ENCODE results near the gene GRIPAP1.

The GRIPAP1 gene, protein sequence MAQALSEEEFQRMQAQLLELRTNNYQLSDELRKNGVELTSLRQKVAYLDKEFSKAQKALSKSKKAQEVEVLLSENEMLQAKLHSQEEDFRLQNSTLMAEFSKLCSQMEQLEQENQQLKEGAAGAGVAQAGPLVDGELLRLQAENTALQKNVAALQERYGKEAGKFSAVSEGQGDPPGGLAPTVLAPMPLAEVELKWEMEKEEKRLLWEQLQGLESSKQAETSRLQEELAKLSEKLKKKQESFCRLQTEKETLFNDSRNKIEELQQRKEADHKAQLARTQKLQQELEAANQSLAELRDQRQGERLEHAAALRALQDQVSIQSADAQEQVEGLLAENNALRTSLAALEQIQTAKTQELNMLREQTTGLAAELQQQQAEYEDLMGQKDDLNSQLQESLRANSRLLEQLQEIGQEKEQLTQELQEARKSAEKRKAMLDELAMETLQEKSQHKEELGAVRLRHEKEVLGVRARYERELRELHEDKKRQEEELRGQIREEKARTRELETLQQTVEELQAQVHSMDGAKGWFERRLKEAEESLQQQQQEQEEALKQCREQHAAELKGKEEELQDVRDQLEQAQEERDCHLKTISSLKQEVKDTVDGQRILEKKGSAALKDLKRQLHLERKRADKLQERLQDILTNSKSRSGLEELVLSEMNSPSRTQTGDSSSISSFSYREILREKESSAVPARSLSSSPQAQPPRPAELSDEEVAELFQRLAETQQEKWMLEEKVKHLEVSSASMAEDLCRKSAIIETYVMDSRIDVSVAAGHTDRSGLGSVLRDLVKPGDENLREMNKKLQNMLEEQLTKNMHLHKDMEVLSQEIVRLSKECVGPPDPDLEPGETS

DNA sequence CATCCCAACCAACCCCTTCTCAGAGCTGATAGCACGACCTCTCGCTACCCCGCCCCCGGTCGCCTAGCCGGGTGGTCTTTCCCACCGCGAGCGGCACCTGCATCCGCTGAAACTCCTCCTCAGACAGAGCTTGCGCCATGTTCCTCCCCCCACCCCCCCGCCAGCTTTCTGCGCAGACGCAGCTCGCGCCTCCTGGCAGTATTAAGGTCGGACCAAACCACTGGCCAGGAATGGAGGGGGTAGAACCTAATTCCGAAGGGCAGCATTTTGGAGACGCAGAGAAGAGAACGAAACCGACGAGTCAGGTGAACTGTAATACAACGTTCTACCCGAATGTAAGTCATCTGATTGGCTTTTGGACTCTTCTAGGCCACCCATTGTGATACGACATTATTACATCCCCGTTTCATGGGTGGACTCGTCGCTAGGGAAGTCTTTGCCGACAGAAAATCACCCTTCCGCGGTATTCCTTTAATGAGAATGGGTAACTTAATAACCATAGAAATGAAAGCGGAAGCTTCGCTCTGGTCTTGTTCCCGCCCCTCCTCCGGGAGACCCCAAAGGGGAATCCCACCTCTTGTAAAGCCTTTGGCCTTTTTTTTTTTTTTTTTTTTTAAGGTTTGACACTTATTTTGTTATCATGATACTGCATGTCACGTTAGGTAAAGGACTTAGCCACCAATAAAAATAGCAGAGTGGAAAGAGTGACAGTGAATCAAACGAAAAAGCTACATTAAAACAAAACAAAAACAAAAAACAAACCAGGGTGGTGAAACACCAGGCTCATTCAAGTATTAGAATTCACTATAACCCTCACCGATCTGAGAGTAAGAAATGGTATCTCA, at the start of gene GRIPAP1:
Gene GRIPAP1, minus strand, starts transcription at position 174 of the 845 bp plus-strand sequence. Its CDS starts 35 bp downstream, at position 139.
- DNase-seq = peak; percentile 91

DNA sequence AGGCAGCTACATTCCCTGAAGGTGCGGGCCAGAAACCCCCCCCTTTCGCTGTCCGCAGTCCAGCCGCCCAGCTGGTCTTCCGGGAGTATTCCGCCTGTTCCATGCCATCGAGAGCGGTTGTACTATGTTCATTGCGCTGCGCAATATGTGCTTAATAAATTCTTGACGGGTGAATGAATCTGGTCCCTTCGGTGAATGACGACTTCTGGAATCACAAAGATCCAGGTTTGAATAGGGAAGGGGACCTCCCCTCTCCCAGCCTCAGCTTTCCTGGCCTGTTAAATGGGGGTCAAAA, 41.9 kb upstream of the GRIPAP1 start:
- DNase-seq = no peak

DNA sequence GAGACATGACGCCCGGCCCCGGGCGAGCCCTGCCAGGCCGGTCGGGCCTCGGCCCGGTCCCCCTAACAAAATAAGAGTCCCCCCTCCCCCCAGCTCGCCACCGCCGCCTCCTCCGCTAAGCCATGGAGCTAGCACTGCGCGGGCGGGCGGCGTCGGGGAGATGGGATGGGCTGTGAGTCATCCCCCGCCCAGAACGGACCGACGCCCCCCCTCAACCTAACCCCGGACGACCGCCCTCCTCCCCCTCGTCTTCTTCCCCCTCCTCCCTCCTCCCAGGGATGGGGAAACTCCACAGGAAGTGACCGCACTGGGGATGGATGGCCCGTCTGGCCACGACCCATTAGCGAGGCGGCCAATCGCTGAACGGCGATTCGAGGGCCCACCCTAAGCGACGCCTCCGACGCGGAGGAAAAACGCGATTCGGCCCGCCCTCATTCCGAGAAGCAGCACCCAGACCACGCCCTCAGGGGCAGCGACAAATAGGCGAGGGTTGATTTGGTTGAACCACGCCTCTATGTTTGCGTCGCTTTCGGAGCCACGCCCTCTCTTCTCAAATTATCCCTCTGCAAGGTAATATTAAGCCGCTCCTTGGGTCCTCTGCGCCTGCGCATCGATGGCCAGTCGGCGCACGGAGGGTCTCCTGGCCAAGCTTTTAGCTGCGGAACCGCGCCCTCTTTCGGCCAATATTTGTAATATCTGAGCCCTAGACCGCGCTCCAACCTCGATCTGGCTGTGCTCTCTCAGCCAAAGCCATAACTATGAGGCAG, 41.3 kb upstream of the GRIPAP1 start, which contains the start of gene TFE3:
Gene TFE3, minus strand, starts transcription at position 138 of the 767 bp plus-strand sequence. Its CDS starts 131 bp downstream, at position 7.
- DNase-seq = peak; percentile 98

DNA sequence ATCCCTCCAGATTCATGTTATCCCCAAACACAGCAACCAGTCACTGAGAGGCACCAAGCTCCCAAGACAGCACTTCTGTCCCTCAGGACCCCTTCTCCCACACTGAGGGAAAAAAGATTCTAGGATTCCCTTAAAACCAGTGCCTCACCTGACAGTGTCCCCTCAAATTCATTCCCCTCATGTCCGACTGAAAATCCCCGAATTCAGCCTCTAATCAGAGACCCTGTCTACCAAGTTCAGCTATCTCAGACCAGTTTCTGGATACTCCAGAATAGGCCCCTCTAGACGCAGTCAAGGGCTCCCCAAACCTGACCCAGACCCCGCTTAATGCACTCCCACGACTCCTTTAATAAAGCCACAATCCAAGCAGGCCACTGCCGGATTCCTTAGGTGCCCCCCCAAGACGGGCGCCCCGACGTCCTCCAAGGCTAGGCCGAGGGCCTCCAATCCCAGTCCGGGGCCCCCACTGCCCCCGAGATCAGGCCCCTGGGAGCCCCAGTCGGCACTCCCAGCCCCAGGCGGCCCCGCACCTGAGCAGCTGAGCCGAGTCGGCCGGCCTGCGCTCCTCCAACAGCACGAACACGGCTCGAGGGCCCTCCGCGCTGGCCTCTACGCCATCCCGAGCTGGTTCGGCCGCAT, 40.6 kb upstream of the GRIPAP1 start:
- no peak for DNase-seq

DNA sequence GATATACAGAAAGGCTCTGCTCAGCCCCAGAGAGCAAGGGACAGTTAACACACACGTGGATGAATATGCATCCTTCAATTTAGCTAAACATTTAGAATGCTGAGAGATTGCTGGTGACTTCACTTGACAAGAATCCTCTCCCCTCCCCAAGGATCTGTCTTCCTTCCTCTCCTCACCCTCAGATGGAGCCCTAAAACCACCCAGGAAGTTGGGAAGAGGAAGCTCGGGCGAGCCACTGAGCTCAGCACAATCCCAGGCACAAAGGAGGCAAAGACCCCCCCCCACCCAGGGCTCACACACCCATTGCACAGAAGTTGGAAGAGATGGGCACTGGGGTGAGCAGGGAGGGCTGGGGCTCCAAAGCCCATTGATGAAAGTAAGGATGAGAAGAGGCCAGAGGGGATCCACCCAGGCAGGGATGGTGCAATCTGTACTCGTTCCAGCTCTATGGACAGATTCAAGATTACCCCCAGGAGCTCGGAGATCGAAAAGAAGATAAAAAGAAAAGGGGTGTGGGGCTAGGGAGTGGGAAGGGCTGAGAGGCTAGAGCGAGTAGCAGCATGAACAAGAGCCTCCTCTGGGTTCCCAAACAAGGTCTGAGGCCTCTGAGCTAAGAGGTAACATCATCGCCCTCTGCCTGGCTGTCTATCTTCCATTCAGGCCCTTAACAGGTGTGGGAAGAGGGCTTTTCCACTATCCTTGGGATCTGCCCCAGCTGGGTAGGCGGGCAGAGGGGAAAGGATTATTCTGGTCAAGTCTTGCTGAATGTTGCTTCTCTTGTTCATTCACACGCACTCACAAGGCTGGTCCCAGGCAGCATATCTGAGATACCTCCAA, 39.9 kb upstream of the GRIPAP1 start:
- DNase-seq = no peak

DNA sequence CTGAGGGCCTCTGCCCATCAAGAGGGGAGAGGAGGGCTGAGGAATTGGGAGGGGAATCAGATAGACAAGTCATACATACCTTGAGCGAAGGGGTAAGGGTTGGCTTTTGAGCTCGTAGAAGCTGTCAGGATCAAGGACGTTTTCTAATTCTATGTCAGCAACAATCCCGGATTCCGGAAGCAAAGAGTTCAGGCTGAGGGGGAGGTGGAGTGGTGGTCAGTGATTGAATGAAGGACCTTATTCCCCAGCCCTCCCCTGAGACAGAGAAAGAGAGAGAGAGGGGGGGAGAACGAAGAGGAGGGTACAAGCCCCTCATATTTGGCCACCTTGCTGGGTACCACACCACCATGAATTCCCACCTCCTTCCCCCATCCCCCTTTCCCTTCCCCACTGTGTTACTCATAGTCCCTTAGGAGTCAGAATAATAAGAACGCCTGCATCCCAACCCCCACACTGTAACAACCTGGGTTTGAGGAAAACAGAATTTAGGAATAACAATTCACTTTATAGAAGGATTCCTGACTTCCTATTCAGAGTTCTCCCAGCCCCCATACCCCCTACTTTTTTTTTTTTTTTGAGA, 38.4 kb upstream of the GRIPAP1 start:
- DNase-seq = no peak

DNA sequence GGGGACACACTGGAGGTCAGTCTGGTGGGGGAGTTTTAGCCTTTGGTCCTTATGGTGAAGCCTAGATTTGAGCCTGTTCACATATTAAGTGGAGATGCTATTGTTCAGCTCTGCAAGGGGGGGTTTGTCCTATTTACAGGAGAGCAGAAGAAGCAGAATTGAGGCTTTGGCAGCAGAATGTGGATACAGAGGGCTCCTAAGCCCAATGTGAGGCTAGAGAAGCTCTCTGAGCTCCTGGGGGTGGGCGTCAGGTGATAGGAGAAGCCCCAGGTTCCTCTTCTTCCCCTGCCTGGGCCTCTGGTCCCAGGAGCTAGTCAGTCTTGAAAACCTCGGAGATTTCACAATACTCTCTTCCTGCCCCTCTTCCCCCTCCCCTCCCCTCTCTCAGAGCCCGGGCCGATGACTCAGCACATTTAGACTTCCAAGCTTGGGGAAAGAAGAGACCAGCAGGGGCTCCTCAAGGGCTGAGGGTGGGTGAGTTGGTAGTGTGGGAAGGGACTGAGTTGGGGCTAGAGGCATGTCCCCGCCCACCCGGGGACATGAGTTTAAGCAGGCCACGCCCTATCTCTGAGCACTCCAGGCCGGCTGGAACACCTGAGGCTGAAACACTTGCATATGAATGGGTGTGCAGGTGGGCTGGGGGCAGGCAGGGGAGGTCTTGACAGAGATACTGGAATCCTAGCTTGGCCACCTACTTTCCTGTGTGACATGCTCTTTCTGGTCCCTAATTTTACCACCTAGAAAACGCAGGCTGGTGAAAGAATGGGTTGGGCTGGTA, 37.7 kb upstream of the GRIPAP1 start:
- DNase-seq = peak; percentile 52

DNA sequence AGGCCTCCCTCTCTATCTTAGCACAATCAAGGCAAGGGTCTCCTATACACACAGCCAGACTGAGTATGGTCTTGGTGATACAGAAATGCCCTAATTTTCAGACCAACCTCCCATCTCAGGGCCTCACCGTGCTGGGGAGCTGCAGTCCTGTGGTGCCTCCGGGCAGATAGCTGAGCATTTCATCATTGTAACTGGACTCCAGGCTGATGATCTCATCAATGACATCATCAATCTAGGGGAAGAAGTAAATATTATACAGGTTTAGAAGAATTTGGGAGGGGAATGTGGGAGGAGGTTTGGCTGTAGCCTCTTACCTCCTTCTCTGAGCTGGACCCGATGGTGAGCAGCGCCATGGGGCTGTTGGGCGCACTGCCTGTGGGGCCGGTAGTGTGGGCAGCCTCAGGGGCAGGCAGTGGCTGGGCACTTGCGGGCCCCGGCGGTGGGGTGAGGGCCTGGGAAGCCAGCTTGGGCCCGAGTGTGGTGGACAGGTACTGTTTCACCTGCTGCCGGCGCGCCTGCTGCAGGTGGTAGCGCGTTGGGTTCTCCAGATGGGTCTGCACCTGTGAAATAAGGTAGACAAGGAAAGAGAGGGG, 35.9 kb upstream of the GRIPAP1 start:
- DNase-seq = no peak

DNA sequence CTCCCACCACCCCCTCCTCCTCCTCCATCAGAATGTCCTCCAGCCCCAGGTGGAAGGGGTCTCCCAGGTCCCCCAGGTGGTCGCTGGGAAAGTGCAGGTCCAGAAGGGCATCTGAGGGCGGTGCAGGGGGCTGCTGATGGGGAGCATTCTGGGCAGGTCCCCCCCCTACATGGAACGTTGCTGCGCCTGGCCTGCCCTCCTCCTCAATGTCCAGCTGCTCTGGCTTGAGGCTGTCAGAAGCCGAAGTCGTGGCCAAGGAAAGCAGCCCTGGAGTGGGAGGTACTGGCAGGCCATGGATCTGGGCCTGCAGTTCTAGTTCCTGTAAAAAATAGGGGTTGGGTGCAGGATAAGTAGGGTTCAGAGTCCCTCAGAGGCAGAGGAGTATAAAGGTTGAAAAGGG, 28.2 kb upstream of the GRIPAP1 start:
- DNase-seq = no peak

DNA sequence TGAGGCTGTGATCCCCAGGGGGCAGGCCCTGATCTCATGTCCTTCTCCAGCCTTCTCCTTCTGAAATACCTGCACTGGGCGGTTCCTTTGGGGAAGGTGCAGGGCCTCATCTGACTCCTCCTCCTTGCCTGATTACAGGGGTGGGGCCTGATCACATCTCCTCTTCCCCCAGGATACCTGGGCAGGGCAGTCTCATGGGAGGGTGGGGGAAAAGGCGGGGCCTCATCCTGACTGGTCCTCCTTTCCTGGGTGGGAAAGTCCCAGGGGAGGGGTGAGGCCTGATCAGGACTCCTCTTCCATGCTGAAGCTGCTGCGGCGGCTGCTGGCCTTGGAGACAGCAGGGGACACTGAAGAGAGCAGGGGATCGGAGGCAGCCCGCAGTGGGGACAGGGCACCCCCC, 27.8 kb upstream of the GRIPAP1 start:
- DNase-seq = no peak

DNA sequence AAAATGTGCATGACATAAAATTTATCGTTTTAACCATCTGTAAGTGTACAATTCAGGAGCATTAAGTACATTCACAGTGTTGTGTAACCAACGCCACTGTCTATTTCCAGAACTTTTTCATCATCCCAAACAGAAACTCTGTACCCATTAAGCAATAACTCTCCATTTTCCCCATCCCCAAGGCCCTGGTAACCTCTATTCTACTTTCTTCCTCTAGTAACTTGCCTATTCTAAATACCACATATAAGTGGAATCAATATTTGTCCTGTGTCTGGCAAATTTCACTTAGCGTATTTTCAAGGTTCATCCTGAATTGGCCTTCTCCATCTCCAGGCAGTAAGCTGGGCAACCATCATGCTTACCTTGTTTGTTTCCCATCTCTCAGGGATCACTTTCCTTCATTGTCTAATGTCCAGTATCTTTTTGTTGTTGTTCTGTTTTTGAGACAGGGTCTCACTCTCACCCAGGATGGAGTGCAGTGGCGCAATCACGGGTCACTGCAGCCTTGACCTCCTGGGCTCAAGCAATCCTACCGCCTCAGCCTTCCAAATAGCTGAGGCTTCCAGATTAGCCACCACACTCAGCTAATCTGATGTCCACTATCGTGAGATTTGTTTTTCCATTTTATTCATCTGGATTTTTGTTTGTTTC, 17.7 kb upstream of the GRIPAP1 start:
- no peak for DNase-seq

DNA sequence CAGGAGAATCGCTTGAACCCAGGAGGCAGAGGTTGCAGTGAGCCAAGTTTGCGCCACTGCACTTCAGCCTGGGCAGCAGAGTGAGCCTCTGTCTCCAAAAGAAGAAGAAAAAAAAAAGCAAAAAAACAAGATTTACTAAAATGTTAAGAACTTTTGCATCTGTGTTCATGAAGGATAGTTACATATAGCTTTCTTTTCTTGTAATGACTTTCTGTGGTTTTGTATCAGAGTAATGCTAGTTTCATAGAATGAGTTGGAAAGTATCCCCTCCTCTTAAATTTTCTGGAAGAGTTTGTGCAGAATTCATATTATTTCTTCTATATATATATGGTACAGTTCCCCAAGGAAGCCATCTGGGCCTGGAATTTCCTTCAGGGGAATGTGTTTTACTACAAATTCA, 17.0 kb upstream of the GRIPAP1 start:
- no peak for DNase-seq

DNA sequence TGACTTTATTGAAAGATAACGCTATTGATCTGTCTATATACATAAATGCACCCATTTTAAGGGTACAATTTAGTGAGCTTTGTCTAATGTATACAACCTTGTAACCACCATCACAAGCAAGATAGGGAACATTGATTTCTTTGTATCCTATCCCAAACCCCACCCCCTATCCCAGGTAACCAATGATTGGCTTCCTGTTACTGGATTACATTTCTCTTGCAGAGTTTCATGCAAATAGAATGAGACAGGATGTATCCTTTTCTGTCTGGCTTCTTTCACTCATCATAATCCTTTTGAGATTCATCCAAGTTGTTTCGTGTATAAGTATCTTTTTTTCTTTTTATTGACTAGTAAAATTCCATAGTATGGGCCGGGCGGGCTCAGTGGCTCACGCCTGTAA, 1.6 kb upstream of the GRIPAP1 start:
- DNase-seq = no peak

DNA sequence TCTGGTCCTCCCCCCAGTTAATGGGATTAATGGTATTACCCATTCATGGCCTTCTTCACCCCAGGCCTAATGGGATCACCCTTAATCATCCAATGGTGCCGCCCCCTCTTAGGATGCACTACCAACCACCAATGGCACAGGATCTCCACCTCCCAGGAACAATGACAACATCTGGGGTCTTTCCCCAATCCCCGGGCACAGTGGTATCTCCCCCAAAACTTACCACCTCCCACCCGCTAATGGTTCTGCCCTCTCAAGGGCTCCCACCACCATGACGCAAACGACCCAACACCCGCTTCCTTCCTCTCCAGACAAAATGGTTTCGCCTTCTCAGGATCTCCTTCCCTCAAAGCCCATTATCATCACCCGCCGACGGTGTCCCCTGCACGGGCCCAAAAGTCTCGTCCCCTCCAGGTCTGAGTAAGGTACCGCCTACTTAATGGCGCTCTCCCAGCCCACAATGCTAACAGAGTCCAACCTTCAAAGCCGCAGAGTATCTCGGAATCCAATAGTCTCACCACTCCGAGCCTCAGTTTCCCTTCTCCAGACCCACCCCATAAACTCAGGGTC, 458 bp downstream of the GRIPAP1 start:
- DNase-seq = peak; percentile 54

DNA sequence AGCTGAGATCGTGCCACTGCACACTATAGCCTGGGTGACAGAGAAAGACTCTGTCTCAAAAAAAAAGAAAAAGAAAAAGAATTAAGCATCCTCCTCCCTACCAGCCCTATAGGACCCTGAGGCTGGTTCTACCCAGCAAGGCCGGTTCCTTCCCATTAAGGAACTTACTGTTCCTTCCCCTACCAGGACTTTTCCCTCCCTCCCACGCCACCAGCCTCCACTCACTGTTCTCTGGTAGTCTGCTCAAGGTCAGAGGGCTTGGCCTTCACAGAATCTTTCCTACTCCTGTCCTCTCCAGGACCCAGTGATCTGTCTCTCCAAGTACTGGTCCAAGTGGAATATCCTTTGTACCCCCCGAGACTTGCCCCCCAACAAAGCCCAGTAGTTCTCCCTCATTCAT, 1.4 kb downstream of the GRIPAP1 start:
- DNase-seq = no peak

DNA sequence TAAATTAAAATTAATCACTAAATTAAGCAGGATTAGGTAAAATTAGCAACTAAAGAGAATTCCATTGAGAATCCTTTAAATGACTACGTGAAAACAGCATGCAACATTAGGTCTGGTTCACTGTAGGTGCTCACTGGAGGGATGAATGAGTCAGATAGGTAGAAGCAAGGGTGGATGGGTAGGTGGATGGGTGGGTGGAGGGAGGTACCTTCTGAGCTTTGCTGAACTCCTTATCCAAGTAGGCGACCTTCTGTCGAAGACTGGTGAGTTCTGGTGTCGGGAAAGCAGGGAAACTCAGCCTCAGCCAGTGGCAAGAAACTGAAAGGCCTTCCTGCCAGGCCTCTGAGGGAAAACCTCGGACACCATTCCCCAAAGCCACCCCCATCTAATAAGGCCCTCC, 3.0 kb downstream of the GRIPAP1 start:
- DNase-seq = no peak

DNA sequence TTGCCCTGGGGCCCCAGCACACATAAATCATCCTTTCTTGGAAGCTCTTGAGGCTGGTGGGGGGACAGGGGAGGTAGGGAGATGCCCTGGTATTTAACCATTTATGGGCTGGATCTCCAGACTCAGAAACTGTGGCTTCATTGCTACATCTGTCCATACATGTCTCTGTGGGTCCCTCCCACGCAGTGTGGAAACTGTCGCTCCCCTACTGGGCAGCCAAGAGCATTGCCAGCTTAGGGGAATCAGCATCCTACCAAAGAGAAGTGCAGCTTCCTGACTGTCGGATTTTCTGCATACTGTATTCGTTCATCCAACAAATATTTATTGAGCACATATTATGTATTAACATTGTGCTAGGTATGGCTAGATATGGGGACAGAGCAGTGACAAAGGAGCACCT, 3.7 kb downstream of the GRIPAP1 start:
- DNase-seq = no peak

DNA sequence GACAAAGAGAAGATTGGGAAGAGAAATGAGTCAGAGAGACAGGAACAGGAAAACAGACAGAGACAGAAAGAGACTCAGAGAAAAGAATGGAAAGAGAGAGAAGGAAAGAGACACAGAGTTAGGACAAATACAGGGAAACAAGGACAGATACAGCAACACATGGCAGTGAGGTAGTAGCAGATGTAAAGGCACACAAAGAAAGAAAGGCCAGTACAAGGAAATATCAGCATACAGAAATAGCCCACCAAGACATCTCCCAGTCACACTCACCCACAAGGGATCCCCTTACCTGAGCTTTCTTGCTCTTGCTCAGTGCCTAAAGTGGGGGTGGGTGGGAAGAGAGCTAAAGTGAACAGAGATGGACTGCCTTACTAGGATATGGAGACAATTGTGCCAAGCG, 4.2 kb downstream of the GRIPAP1 start:
- no peak for DNase-seq
